Islet precursor cell (in vitro differentiated cells): Measurements from ENCODE around the gene MT1B.
"Not testable (repeated sequence)": the region's sequence is repeated elsewhere in the genome, so short reads cannot be mapped to it uniquely, and the experiment has no call there.

Experiments
- DNase-seq: peaks from one replicate; pipeline ENCODE4 v3.0.0-alpha.2; 2018

The MT1B gene

DNA sequence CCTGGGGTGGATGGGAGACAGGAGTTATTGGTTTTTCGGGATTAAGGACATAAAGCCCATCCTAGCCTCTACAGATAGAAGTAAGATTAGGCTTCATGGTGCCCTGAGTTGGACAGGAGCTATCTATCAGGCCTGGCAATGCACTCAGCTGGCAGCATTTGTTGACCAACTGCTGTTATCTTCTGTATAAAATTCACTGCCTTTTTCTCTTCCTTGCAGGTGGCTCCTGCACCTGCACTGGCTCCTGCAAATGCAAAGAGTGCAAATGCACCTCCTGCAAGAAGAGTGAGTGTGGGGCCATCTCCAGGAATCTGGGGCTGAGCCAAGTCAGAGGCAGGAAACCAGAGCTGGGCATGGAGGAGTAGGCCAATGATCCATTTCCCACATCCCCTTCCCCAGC lies 12.6 kb upstream of the MT1B start:
- DNase-seq, result no peak

DNA sequence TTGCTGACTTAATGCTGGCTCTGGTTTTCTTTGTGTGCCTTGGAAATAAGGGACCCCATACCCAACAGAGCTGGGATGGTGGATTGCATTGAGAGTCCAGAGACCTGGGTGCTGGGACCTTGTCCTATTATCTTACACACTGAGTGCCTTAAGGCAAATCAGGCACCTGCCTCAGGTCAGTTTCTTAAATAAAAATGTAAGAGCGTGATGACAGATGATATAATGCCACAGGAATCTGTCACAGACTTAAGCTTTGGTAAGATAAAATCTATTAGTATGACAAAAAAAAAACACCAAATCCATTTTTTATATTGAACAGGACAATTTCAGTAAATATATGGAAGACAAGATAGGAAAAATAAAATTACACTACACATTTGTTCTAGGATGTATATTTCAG lies 11.6 kb upstream of the MT1B start:
- no peak for DNase-seq

DNA sequence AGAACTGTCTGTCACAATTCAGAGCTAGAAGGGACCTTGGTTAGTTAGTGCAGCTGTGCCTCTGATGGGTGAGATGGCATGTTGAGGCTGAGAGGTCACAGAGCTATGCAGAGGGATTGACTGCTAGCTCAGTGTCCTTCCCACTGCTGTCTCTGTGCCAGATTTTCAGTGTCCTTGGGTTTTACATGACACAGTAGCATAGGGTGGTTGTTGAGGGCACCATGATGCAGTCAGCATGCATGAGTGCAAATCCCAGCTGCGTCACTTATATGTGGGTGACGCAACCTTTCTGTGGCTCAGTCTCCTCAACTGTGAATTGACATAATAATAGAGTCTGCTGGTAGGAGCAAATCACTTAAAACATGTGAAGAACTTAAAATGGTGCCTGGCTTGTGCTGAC lies 10.5 kb upstream of the MT1B start:
- DNase-seq, result no peak

DNA sequence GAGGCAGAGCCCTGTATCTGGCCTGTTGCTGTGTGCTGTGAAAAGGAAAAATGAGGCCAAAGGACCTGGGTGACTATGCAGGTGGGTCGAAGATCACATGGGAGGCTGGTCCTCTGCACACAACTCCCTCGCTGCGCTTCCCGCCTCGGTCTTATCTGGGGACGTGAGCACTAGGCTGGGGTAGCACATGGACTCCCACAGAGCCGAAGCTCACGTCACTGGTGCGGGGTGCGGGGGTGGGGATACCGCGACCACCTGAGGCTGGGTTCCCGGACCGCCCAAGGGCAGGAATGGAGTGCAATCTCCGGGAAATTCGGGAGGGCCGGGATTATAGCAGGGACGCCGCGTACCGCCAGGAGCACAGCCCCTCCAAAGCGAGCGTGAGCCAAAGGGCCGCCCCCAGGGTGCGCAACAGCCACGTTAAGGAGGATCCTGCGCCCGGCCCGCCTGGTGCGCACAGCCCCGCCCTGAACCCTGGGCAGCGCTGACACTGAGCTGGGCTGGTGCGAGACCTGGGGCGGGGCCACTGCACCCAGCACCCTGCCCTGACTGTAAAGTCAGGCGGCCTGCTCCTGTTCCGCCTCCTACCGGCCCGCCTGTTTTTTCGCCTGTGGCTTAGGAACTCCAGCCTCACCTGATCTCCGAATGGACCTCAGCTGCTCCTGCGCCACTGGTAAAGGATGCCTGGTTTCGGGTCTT lies 8.5 kb upstream of the MT1B start:
- peak; percentile 85 for DNase-seq

DNA sequence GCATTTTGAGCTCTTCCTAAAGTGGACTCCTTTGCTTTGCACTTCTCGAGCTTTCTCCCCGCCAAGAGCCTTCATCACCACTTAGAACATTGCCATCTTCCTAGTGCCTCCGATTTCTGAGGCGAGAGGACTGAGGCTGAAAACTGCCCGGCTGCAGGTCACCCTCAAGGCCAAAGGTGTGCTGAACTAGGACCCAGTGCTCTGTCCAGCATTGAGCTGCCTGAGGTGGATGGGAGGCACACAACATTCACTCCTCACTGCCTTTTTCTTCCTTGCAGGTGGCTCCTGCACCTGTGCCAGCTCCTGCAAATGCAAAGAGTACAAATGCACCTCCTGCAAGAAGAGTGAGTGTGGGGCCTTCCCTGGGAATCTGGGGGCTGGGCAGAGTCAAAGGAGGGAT lies 7.9 kb upstream of the MT1B start:
- no peak for DNase-seq

DNA sequence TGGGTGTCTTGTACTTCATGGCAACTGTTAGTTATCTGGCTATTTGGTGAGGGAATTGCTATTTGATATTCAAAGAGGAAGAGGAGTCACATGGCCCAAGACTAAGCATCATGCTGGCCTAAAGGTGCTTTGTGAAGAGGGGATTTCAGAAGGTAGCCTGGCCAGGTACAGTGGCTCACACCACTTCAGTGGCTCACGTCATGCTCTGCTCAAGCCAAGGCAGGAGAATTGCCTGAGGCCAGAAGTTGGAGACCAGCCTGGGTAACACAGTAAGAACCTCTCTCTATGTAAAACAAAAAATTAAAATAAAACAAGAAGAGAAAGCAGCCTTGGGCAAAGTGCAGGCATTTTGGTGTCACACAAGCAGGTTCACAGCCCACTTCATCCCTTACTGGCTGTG lies 6.4 kb upstream of the MT1B start:
- DNase-seq, result no peak

DNA sequence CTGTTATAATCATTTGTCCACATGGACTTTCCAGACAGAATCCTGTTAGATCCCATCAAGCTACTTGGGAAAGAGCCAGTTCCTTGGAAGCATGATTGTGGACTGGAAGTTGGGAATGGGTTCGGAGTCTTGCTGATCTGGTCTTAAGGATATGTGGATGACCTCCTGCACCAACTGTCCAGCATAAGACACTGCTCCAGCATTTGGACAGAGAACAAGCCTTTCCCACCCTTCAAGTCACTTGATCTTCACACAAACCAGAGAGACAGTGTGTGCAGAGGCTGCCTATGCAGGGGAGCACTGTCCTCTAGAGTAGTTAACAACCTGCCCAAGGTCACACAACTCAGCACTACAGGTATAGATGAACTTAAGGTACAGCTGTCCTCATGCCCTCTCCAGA lies 5.8 kb upstream of the MT1B start:
- DNase-seq, result no peak

DNA sequence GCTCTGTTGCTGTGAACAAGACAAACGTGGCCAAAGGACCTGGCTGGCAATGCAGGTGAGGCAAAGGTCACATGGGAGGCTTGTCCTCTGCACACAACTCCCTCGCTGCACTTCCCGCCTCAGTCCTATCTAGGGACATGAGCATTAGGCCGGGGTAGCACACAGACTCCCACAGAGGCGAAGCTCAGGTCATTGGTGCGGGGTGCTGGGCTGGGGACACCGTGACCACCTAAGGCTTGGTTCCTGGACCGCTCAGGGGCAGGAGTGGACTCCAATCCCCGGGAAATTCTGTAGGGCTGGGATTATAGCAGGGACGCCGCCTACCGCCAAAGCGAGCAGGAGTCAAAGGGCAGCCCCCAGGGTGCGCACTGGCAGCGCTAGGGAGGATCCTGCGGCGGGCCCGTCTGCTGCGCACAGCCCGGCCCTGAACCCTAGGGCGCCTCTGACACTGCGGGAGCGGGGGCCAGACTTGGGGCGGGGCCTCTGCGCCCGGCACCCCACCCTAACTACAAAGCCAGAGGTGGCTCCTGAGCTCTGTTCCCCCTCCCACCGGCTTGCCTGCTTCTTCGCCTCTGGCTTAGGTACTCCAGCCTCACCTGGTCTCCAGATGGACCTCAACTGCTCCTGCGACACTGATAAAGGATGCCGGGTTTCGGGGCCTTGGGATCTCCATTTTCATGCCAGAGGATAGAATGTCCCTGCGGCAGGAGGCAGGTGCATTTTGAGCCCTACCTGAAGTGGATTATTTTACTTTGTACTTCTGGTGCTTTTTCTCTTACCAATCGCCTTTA lies 3.9 kb upstream of the MT1B start:
- DNase-seq, result no peak

DNA sequence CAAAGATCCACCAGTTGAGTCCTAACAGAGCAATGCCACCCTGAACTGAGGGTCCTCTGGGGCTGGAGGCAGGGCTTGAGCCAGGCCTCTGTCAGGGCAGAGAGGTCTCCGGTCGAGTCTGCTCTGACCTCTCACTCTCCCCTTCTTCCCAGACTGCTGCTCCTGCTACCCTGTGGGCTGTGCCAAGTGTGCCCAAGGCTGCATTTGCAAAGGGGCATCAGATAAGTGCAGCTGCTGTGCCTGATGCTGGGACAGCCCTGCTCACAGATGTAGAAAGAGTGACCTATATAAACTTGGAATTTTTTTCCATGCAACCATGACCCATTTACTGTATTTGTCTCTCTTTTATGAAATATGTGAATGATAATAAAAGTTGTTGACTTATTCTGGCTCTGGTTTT lies 2.4 kb upstream of the MT1B start:
- no peak for DNase-seq

DNA sequence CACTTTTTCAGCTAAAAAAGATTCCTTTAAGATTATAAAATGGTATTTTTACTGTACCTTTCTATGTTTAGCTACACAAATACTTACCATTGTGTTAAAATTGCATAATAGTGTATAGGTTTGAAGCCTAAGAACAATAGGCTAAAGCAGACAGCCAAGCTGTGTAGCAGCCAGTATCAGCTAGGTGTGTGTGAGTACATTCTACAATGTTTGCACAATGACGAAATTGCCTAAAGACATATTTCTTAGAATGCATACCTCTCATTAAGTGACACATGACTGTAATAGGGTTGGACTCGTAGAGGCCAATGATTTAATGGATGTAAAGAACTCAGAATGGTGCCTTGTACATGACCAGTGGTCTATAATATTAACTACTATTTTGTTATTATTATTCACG lies 1.9 kb upstream of the MT1B start:
- DNase-seq, result no peak

DNA sequence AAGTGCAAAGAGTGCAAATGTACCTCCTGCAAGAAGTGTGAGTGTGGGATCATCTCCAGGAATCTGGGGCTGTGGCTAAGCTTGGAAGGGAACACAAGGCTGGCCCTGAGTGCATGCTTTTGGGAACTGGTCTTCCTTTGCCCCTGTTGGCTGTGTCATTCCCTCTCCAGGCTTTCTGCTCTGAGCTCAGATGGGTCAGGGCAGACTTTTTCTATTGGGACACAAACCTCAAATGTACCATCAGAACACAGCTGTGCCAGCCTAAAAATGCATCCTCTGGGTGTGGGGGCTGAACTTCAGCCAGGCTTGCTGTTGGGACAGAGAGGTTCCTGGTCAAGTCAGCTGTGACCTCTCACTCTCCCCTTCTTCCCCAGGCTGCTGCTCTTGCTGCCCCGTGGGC lies 914 bp downstream of the MT1B start:
- DNase-seq, result no peak

DNA sequence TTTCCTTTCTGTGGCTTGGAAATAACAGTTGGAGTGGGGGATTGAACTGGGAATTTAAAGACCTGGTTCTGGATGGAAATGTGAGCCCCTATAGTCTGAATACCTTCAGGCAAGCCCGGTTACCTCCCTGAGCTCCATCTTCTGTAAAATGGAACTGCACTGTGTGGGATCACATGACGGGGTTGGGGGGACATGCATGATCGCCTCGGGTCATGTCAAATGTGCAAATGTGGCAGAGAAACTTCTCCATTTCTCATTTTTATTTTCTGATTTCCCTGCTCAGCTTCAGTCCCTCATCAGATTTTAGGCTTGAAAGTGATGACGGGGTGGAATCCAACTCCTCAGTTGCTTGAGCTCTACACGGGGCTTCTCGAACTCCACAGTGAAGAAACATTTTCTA lies 1.5 kb downstream of the MT1B start:
- DNase-seq, result no peak

DNA sequence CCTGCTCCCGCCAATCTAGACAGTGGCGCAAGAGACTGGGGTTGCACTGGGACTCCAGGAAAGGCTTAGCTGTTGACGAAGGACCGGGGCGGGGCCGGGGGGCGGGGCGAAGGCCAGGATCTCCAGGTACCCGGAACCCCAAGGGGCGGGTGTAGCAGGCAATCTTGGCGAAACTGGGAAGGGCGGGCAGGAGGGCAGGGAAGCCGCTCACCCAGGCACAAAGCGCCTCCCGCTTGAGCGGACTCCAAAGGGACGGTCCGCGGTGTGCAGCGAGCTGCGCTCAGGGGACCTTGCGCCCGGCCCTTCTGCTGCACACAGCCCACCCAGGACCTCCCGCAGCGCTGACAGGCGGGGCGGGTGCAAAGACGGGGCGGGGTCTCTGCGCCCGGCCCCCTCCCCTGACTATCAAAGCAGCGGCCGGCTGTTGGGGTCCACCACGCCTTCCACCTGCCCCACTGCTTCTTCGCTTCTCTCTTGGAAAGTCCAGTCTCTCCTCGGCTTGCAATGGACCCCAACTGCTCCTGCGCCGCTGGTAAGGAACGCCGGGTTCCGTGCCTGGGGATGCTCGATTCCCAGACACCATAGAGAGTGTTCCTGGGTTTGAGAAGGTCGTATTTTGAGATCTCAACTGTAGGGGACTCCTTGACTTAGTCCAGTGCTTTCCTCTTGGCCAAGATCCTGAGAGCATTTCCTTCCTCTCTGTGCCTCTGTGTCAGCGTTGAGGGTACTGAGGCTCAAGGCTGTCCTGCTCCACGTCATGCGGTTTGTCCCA lies 6.1 kb downstream of the MT1B start, which contains the start of gene MT1F:
MT1F (plus strand) TSS at position 405 of the 772 bp plus-strand sequence; CDS start at position 505, 100 bp downstream.
- DNase-seq, result peak; percentile 89

DNA sequence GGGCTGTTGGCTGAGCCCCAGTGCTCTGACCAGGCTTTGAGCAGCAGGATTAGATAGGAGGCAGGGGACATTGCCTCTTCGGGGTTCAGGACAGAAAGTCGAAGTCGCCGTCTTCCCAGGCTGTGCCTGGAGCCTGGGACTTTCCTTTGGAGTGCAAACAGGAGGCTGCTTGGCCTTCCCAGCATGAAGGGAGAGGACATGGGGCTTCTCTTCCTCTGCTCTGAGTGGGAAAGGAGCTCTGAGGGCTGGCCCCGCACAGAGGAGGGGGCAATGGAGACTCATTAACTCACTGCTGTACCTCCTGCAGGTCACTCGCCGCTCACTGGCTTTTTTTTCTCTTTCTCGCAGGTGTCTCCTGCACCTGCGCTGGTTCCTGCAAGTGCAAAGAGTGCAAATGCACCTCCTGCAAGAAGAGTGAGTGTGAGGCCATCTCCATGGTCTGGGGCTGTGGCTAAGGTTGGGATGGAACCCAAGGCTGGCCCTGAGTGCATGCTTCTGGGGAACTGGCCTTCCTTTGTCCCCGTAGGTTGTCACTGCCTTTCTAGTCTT lies 6.7 kb downstream of the MT1B start:
- DNase-seq, result no peak

DNA sequence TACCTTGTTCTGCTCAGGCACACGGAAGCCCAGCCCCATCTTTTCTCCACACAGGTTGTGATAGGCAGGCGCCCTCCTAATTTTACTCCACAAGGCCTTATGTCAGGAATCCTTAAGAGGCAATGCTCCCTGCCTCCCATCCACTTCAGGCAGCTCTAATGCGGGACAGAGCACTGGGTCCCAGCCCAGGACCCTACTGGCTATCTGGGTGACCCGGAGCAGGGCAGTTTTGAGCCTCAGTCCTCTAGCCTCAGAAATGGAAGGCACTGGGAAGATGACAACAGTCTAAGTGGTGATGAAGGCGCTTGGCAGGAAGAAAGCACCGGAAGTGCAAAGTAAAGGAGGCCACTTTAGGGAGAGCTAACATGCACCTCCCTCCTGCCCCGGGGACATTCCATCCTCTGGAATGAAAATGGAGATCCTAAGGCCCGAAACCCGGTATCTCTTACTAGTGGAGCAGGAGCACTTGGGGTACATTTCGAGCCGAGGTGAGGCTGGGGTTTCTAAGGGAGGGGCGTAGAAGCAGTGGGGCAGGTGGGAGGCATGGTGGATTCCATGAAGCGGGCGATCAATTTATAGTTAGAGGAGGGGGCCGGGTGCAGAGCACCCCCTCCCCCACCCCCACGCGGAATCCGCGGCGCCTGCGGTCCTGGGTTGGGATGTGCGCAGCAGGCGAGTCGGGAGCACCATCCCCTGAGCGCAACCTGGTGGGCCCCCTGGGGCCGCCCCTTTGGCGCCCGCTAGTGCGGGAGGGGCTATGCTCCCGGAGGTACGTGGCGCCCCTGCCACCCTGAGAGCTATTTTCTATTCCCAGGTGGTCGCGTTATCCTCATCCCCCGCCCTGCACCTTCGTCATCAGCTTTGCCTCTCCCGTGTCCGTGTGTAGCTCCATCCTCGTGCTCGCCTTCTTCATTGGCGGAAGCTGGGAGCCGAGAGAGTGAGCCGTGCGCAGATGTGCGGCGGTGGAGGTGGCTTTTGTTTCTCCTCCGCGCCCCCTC lies 11.0 kb downstream of the MT1B start:
- DNase-seq, result no peak

DNA sequence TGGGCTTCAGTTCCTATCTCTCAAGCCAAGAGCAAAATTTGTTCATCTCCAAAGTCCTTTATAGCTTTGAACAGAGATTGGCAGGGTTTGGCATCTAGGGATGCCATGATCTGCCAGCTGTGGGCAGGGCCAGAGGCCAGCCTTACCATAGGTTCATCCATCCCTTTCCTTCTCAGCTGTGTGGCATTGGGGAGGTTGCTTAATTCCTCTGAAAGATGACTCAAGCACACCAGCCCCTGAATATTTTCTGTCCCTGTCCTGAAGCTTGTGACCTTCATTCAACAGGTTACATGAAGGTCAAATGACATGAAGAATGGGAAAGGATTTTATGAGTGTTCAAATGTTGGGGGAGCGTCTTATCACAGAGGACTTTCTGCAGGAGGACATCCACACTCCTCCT lies 12.8 kb downstream of the MT1B start:
- DNase-seq, result no peak

DNA sequence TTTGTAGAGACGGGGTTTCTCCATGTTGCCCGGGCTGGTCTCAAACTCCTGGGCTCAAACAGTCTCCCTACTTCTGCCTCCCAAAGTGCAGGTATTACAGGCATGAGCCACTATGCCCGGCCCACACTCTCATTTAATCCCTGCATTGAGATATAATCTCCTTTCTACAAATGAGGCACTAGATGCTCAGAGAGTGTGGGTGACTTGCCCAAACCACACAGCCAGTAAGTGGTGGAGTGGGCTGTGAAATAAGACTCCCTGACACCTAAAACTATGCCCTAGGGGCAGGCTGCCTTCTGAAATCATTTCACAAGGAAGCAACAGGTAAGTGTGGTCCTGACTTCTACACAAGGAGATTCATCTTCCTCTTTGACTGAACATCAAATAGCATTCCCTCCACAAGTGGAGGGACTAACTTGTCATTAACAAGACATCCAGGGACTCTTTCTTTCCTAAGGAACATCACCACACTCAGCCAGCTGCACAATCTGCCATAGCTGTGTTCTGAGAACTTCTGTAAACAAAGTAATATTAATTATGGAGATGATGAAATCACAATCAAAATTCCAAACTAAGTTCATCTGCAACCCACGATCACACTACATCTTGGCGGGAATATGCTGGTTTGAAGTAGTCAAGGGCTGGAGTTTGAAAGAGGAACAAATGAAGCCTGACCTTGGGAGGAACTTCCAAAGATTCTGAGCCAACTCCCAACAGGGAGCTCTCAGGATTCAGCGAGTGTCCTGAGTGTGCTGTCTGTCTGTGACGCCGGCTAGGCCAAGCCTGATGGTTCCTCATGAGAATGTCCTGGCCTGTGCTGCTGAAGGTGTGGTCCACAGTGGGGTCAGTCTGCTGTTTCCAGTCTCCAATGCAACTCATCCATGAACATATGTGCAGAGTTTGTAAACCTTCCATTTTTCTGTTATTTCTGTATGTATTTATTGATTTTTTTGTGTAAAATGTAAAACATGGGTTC lies 13.9 kb downstream of the MT1B start:
- not testable (repeated sequence) for DNase-seq

DNA sequence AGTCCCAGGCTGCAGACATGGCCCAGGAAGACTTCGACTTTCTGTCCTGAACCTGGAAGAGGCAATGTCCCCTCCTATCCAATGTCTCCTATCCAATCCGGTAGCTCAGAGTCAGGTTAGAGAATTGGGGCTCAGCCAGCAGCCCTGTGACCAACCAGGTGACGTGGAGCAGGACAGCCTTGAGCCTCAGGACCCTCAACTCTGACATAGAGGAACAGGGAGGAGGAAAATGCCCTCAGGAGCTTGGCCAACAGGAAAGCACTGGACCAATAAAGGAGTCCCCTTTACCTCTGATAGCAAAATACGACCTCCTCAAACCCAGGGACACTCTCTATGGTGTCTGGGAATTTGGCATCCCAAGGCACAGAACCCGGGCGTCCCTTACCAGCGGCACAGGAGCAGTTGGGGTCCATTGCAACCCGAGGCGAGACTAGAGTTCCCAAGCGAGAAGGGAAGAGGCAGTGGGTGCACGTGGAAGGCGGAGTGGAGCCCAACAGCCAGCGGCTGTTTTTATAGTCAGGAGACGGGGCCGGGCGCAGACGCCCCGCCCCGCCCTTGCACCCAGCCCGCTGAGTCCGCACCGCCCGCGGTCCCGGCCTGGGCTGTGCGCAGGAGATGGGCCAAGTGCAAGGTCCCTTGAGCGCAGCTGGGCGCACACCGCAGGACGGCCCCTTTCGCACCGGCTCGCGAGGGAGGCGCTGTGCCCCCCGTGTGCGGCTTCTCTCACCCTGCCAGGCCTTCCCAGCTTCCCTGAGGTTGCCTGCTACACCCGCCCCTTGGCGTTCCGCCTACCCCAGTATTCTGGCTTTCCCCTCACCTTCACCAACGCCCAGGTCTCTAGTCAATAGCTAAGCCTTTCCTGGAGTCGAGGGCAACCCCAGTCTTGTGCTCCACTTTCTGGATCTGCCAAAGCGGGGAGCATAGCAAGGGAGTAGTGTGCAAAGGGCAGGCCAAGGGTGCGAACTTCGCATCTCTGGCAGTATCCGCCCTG lies 16.2 kb downstream of the MT1B start, which contains the start of gene MT1G:
MT1G (minus strand) TSS at position 485 of the 991 bp plus-strand sequence; CDS start at position 413, 72 bp downstream.
- no peak for DNase-seq
